HFF-Myc (cell line): ENCODE data around the gene DDX41.
"Not testable (repeated sequence)": the region's sequence is repeated elsewhere in the genome, so short reads cannot be mapped to it uniquely, and the experiment has no call there.

Source experiments
- DNase-seq: peaks from one replicate; pipeline ENCODE4 v3.0.0-alpha.2; 2011; ENCODE audit warnings: low read depth; ENCODE audit errors: extremely low read depth
- H3K4me3 ChIP-seq: replicated peaks from 2 replicates; pipeline ENCODE4 v1.5.1; 2011; ENCODE audit warnings: low read depth, mild to moderate bottlenecking, control low read depth, low read length
- CTCF ChIP-seq: IDR thresholded peaks from 2 replicates; pipeline ENCODE4 v1.5.1; 2012; ENCODE audit warnings: mild to moderate bottlenecking, low read depth, low read length, control low read depth; ENCODE audit errors: missing control alignments

DDX41 gene

DNA sequence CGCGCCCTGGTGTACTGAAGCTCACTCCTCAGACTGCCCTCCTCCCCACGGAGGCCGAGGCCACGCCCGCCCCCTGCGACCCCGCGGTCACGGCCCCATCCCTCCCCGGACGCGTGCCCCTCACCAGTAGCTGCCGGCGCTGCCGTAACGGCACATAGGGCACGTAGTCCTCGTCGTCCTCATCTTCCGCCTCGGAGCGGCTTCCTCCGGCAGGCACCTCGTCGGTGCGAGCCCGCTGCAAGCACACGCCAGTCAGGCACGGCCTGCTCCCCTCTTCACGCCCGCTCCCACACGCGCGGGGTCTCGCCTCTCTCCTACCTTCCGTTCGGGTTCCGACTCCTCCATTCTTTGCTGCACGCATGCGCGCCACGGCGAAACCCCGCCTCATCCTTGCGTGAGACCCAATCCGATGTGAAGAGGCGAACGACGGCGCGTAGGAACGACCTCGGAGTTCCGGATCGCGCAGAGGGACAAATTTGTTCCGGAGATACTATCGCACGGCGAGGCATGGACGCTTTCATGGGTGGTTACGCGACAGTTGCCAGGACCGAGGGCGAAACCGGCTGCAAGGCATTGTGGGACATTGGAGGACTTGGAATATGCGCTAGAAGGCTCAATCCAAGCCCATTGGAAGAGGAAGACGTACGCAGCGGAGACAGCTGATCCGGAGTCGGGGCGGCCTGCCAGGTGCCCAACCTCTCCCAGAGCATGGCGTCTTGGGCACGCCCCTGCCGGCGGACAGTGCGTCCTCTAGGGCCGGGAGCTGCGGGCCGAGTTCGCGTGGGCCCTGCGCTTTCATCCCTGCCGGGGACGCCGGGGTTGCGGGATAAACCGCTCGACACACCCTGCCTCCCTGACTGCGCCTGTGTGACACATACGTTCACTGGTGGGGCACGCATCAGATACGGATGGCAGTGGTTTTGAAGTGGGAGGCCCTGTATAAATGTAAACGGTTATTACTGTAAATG is at the start of gene DDX41:
Gene DDX41, minus strand, starts transcription at position 361 of the 968 bp plus-strand sequence. Its CDS starts 16 bp downstream, at position 345.
- no peak for TF ChIP-seq CTCF
- peak within 1 kb of the TSS; percentile 98 for H3K4me3 ChIP-seq
- peak; percentile 98 for DNase-seq

GRCh38 chr5:177565046-177565445 is 48.3 kb upstream of the DDX41 start:
- TF ChIP-seq CTCF: no peak
- no peak overlapping the region for H3K4me3 ChIP-seq
- DNase-seq: no peak

DNA sequence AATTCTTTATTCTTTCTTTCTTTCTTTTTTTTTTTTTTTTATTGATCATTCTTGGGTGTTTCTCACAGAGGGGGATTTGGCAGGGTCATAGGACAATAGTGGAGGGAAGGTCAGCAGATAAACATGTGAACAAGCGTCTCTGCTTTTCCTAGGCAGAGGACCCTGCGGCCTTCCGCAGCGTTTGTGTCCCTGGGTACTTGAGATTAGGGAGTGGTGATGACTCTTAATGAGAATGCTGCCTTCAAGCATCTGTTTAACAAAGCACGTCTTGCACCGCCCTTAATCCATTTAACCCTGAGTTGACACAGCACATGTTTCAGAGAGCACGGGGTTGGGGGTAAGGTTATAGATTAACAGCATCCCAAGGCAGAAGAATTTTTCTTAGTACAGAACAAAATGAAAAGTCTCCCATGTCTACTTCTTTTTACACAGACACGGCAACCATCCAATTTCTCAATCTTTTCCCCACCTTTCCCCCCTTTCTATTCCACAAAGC is 42.7 kb upstream of the DDX41 start:
- not testable (repeated sequence) for H3K4me3 ChIP-seq, DNase-seq

DNA sequence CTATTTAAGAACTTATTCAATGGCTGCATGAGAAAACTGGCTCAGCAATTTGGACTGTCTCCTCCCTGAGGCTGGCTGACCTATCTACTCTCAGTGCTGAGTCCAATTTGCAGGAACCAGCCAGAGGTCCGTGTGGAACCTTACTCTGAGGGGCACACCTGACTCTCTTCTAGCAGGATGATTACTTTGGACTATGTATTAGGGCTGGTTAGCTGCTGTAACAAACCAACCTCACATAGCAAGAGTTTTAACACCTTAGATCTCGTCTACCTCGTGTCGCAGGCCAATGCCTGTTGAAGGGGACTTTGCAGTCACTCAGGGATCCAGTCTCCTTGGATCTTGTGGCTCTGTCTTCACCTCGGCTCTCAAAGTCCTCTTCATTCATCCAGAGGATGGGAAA is 41.0 kb upstream of the DDX41 start:
- no peak overlapping the region for H3K4me3 ChIP-seq
- TF ChIP-seq CTCF: no peak

GRCh38 chr5:177557041-177557647 is 40.4 kb upstream of the DDX41 start:
- TF ChIP-seq CTCF: no peak
- peak; percentile 68 for DNase-seq
- no peak overlapping the region for H3K4me3 ChIP-seq

More for the DNA sequence above, 41.0 kb upstream of the DDX41 start:
- DNase-seq: no peak

GRCh38 chr5:177555665-177556064 is 38.9 kb upstream of the DDX41 start:
- no peak overlapping the region for H3K4me3 ChIP-seq
- DNase-seq: no peak
- TF ChIP-seq CTCF: no peak

- TF ChIP-seq CTCF: no peak
- no peak for DNase-seq
- H3K4me3 ChIP-seq: peak overlapping the region; percentile 82
Measured at GRCh38 chr5:177555228-177555627, 38.5 kb upstream of the DDX41 start.
